Measurements from ENCODE around the gene LENEP.

DNA sequence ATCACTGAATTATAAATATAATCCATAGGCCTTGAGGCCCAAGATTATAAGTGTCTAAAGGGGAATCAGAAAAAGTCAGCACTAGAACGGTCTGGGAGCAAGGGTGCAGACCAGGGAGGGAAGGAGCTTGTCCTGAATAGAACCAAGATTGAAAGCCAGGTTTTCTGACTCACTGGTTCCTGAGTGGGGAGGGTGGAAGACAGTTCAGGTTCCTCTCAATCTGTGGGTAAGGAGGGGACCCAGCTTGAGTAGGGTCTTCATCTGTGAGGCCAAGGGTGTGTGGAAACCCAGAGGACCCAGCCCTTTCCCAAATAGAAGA lies 842 bp downstream of the LENEP start:
- TF ChIP-seq YY1 (IDR thresholded peaks at IDR 0.05; ENCODE audit: insufficient read depth, insufficient read length) (no peak), SUZ12 (IDR thresholded peaks at IDR 0.05; ENCODE audit: extremely low read depth, insufficient read depth, insufficient read length) (no peak)

Data from NT2/D1 (cell line).